MM.1S (cell line): ENCODE data around the gene AVL9.

Experiments used
- CTCF ChIP-seq: fragments of 300-600 bp; sonication (generic); IDR thresholded peaks from 2 replicates; pipeline ENCODE4 v1.5.1; 2016; ENCODE audit warnings: antibody characterized with exemption, low read length, mixed read lengths
- EZH2 ChIP-seq: fragments of 300-600 bp; sonication (generic); optimal IDR thresholded peaks from 2 replicates; pipeline ENCODE3; 2017; ENCODE audit warnings: low read depth, mild to moderate bottlenecking, antibody characterized with exemption, low read length, mixed read lengths
- EZH2phosphoT487 ChIP-seq: fragments of 300-600 bp; sonication (generic); IDR thresholded peaks from 2 replicates; pipeline ENCODE4 v1.6.1; 2018; ENCODE audit warnings: antibody characterized with exemption, low read length

- TF ChIP-seq CTCF: no peak
- no peak for TF ChIP-seq EZH2
- TF ChIP-seq EZH2phosphoT487: no peak
Measured at GRCh38 chr7:32535162-32535702, 39.9 kb downstream of the AVL9 start.
